ENCODE measurements around the gene CCT5. TPM values are rescaled to one million over a fixed set of nuclear protein-coding genes. Genes with fewer than 3 reads are reported as not detected.

The CCT5 gene
- total RNA-seq, 4 donors from 2014 or later, result 104 to 201 (median 163) TPM

GRCh38 chr5:10259899-10260298 lies 9.8 kb downstream of the CCT5 start:
- DNase-seq, result peak in 1 of 2 donors; percentile 16
- H3K4me1 ChIP-seq, result peaks cover 0 to 27% of the 10 kb centered on the region in 2 donors
- no peaks in the 10 kb centered on the region for H3K9me3 ChIP-seq
- no peak overlapping the region for H3K4me3 ChIP-seq (replicated peaks in 1 of 3)
- peaks cover 84 to 90% of the 10 kb centered on the region in 2 donors for H3K36me3 ChIP-seq
- no peaks in the 10 kb centered on the region for H3K27me3 ChIP-seq
- WGBS, 2 donors, result 56 to 72% methylated on average over 5 of the region's 5 CpGs
- intact Hi-C loops (cut with DNase I), result no loop called here
- H3K27ac ChIP-seq, result peak overlapping the region in 2 of 3 donors; percentile 63 to 64
- TF ChIP-seq CTCF (IDR thresholded peaks at IDR 0.05) (no peak), POLR2A (IDR thresholded peaks at IDR 0.05) (no peak)

DNA sequence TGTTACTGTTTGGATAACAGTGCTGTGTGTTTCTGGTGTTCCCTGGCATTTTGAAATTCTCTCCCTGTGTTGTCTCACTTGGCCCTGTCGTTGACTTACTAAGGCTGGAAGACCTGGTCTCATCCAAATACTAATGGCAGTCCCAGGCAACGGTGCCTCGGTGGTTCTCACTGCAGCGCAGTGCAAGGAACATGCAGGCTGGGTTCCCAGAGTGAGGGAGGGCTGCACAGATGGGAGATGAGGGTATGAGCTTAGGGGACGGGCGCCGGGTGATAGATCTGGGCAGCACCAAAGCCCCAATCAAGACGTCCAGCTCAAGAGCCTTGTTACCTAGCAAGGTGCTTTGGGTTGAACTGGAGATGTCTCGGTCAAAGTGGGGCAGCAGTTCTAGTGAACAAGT lies 11.0 kb downstream of the CCT5 start:
- peak overlapping the region in 2 of 3 donors; percentile 63 to 64 for H3K27ac ChIP-seq
- intact Hi-C loops (cut with DNase I), result no loop called here
- H3K4me1 ChIP-seq, result peaks cover 0 to 27% of the 10 kb centered on the region in 2 donors
- no peak for DNase-seq
- TF ChIP-seq POLR2A (IDR thresholded peaks at IDR 0.05) (no peak), CTCF (IDR thresholded peaks at IDR 0.05) (no peak)
- peaks cover 78 to 90% of the 10 kb centered on the region in 2 donors for H3K36me3 ChIP-seq
- WGBS, 2 donors, result 84 to 86% methylated on average over 9 of the region's 9 CpGs
- H3K9me3 ChIP-seq, result no peaks in the 10 kb centered on the region
- H3K4me3 ChIP-seq (replicated peaks in 1 of 3), result no peak overlapping the region
- no peaks in the 10 kb centered on the region for H3K27me3 ChIP-seq

DNA sequence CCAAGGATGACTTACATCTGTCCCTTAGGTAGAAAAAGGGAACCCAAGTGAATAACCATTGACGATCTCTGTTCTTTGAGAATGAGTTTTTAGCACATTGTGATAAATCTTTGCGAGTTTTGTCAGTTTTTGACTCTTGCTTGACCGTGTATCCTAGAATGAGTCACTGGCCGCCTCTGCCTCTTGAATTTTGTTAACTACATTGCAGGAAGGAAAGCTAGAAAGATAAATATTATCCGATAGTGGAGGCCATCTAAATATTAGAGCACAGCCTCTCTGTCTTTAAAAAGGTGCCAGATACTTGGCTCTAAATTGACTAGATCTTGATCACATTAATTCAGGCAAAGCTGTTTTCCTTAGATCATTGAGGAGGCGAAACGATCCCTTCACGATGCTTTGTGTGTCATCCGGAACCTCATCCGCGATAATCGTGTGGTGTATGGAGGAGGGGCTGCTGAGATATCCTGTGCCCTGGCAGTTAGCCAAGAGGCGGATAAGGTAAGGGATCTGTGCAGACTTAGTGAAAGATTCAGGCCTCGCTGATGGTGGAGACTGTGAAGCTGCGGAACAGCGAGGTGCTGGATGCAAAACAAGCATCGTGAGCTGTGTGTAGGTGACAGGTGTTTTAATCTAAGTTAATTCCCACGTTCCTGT lies 12.2 kb downstream of the CCT5 start:
- peaks cover 67 to 78% of the 10 kb centered on the region in 2 donors for H3K36me3 ChIP-seq
- H3K4me3 ChIP-seq (replicated peaks in 1 of 3), result no peak overlapping the region
- WGBS, 2 donors, result 73 to 76% methylated on average over 18 of the region's 18 CpGs
- peak in 1 of 2 donors; percentile 6 for DNase-seq
- peak overlapping the region in 2 of 3 donors; percentile 65 to 70 for H3K27ac ChIP-seq
- H3K27me3 ChIP-seq, result no peaks in the 10 kb centered on the region
- TF ChIP-seq POLR2A (IDR thresholded peaks at IDR 0.05), result no peak
- no peak for TF ChIP-seq CTCF (IDR thresholded peaks at IDR 0.05)
- no peaks in the 10 kb centered on the region for H3K9me3 ChIP-seq
- intact Hi-C loops (cut with DNase I), result no loop called here
- peaks cover 0 to 27% of the 10 kb centered on the region in 2 donors for H3K4me1 ChIP-seq

DNA sequence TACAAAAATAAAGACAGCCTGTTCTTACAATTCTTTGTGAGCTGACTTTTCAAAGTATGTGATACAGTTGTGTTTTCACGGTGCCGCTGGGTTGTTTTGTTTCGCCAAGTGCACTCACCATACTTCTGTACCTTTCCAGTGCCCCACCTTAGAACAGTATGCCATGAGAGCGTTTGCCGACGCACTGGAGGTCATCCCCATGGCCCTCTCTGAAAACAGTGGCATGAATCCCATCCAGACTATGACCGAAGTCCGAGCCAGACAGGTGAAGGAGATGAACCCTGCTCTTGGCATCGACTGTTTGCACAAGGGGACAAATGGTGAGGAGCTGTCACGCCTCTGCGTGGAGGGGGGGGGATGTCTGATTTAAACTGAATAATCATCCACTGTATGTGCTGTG lies 12.9 kb downstream of the CCT5 start:
- Histone ChIP-seq H3K9me3 (no peaks in the 10 kb centered on the region), H3K4me1 (peaks cover 0 to 27% of the 10 kb centered on the region in 2 donors), H3K36me3 (peaks cover 60 to 72% of the 10 kb centered on the region in 2 donors), H3K4me3 (replicated peaks in 1 of 3) (no peak overlapping the region), H3K27ac (peak overlapping the region in 2 of 3 donors; percentile 65 to 70), H3K27me3 (no peaks in the 10 kb centered on the region)
- no peak for TF ChIP-seq CTCF (IDR thresholded peaks at IDR 0.05)
- TF ChIP-seq POLR2A (IDR thresholded peaks at IDR 0.05), result peak in 1 of 2 donors; percentile 7
- intact Hi-C loops (cut with DNase I), result no loop called here
- 49 to 63% methylated on average over 11 of the region's 11 CpGs for WGBS, 2 donors
- DNase-seq, result peak; percentile 52 to 67

GRCh38 chr5:10264604-10265003 lies 14.5 kb downstream of the CCT5 start:
- H3K27me3 ChIP-seq, result no peaks in the 10 kb centered on the region
- no peaks in the 10 kb centered on the region for H3K9me3 ChIP-seq
- H3K4me3 ChIP-seq (replicated peaks in 1 of 3), result no peak overlapping the region
- no peak for DNase-seq
- no peak overlapping the region for H3K27ac ChIP-seq
- no peak for TF ChIP-seq CTCF (IDR thresholded peaks at IDR 0.05)
- peaks cover 44 to 55% of the 10 kb centered on the region in 2 donors for H3K36me3 ChIP-seq
- WGBS, 2 donors, result 86% methylated on average over 3 of the region's 3 CpGs
- intact Hi-C loops (cut with DNase I), result no loop called here
- peaks cover 0 to 27% of the 10 kb centered on the region in 2 donors for H3K4me1 ChIP-seq
